Nephron (organoid): ENCODE data around the gene UBE2F.

Source experiments
- H3K27ac Mint-ChIP-seq, 3 experiments: 2 replicates each; pipeline ENCODE4 v1.8.0; 2020; ENCODE audit warnings: mixed read lengths in 3 of 3, mild to moderate bottlenecking in 2 of 3, moderate library complexity in 1 of 3
- H3K27me3 Mint-ChIP-seq: 2 replicates; pipeline ENCODE4 v1.8.0; 2021; ENCODE audit warnings: low read depth, mild to moderate bottlenecking, moderate library complexity, mixed read lengths
- H3K36me3 Mint-ChIP-seq: 2 replicates; pipeline ENCODE4 v1.8.0; 2020; ENCODE audit warnings: low read depth, mixed read lengths
- H3K4me1 Mint-ChIP-seq: 2 replicates; pipeline ENCODE4 v1.8.0; 2020; ENCODE audit warnings: mixed read lengths
- H3K4me3 Mint-ChIP-seq, 3 experiments: 2 replicates each; pipeline ENCODE4 v1.8.0; 2020; ENCODE audit warnings: mild to moderate bottlenecking in 3 of 3, mixed read lengths in 3 of 3, moderate library complexity in 2 of 3
- H3K9me3 Mint-ChIP-seq: 2 replicates; pipeline ENCODE4 v1.8.0; 2020; ENCODE audit warnings: mixed read lengths
- TF ChIP-seq, protein P1 (sequence below), 3 experiments: fragments of 200-600 bp; sonication (generic); IDR thresholded peaks; one replicate each; pipeline ENCODE4 v1.5.0; 2021; ENCODE audit warnings: antibody characterized with exemption in 3 of 3; ENCODE audit not compliant: unreplicated experiment in 3 of 3

Gene UBE2F

DNA sequence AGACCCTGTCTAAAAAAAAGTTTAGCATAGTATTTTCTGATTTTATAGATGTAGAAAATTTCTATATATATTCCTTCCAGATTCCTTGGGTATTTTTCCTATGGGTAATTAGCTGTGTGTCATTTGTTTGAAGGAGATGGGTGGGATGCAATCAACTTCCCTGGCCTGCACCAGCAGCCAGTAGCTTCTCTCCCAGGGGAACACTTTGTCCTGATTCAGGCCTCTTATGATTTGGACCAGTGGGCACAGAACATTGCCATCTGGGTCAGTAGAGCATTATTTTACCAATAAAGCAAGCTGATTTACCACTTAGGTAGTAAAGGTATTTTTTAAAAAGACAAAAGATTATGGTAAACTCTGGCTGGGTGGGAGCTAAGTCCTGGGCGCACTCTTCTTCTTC is 26.9 kb downstream of the UBE2F start:
- H3K4me1 Mint-ChIP-seq: peaks cover 12% of the 10 kb centered on the region
- peaks cover 48% of the 10 kb centered on the region for H3K36me3 Mint-ChIP-seq
- H3K27ac Mint-ChIP-seq: no peak overlapping the region
- H3K27me3 Mint-ChIP-seq: no peaks in the 10 kb centered on the region
- TF ChIP-seq, protein P1, sequence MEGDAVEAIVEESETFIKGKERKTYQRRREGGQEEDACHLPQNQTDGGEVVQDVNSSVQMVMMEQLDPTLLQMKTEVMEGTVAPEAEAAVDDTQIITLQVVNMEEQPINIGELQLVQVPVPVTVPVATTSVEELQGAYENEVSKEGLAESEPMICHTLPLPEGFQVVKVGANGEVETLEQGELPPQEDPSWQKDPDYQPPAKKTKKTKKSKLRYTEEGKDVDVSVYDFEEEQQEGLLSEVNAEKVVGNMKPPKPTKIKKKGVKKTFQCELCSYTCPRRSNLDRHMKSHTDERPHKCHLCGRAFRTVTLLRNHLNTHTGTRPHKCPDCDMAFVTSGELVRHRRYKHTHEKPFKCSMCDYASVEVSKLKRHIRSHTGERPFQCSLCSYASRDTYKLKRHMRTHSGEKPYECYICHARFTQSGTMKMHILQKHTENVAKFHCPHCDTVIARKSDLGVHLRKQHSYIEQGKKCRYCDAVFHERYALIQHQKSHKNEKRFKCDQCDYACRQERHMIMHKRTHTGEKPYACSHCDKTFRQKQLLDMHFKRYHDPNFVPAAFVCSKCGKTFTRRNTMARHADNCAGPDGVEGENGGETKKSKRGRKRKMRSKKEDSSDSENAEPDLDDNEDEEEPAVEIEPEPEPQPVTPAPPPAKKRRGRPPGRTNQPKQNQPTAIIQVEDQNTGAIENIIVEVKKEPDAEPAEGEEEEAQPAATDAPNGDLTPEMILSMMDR (IDR thresholded peaks at IDR 0.05; ENCODE audit: unreplicated experiment in 3 of 3): no peak
- peaks cover 2% of the 10 kb centered on the region for H3K9me3 Mint-ChIP-seq
- no peak overlapping the region for H3K4me3 Mint-ChIP-seq

GRCh38 chr2:237995036-237995435 is 28.2 kb downstream of the UBE2F start:
- H3K4me3 Mint-ChIP-seq: no peak overlapping the region
- peaks cover 12% of the 10 kb centered on the region for H3K4me1 Mint-ChIP-seq
- no peaks in the 10 kb centered on the region for H3K27me3 Mint-ChIP-seq
- H3K27ac Mint-ChIP-seq: no peak overlapping the region
- peaks cover 51% of the 10 kb centered on the region for H3K36me3 Mint-ChIP-seq
- TF ChIP-seq, protein P1 (IDR thresholded peaks at IDR 0.05; ENCODE audit: unreplicated experiment in 3 of 3): no peak
- peaks cover 8% of the 10 kb centered on the region for H3K9me3 Mint-ChIP-seq

- no peak overlapping the region for H3K4me3 Mint-ChIP-seq
- H3K27me3 Mint-ChIP-seq: no peaks in the 10 kb centered on the region
- H3K27ac Mint-ChIP-seq: no peak overlapping the region
- peaks cover 13% of the 10 kb centered on the region for H3K9me3 Mint-ChIP-seq
- peaks cover 59% of the 10 kb centered on the region for H3K36me3 Mint-ChIP-seq
- TF ChIP-seq, protein P1 (IDR thresholded peaks at IDR 0.05; ENCODE audit: unreplicated experiment in 3 of 3): no peak
- H3K4me1 Mint-ChIP-seq: peaks cover 12% of the 10 kb centered on the region
These were observed 29.3 kb downstream of the UBE2F start for GRCh38 chr2:237996021-237996593.

DNA sequence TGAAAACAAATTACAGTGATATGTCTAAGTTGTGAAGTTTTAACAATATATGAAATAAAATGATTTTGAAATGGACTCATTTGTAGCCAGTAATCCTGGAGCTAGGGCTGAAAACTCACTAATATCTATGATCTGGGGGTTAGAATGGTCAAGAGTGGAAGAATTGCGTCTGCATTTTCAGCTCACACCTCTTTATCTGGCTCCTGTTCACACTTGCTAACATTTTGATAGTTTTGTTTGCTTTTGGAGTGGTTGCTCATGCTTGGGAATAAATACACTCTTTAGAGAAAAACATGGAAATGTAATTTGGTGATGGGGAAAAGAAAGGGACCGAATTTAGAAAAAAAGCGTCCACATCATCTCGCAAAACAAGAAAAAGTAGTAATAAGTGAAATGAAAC is 30.7 kb downstream of the UBE2F start:
- H3K36me3 Mint-ChIP-seq: peaks cover 55% of the 10 kb centered on the region
- H3K9me3 Mint-ChIP-seq: peaks cover 13% of the 10 kb centered on the region
- TF ChIP-seq, protein P1 (IDR thresholded peaks at IDR 0.05; ENCODE audit: unreplicated experiment in 3 of 3): no peak
- H3K27ac Mint-ChIP-seq: no peak overlapping the region
- peaks cover 12% of the 10 kb centered on the region for H3K4me1 Mint-ChIP-seq
- H3K4me3 Mint-ChIP-seq: no peak overlapping the region
- H3K27me3 Mint-ChIP-seq: no peaks in the 10 kb centered on the region

DNA sequence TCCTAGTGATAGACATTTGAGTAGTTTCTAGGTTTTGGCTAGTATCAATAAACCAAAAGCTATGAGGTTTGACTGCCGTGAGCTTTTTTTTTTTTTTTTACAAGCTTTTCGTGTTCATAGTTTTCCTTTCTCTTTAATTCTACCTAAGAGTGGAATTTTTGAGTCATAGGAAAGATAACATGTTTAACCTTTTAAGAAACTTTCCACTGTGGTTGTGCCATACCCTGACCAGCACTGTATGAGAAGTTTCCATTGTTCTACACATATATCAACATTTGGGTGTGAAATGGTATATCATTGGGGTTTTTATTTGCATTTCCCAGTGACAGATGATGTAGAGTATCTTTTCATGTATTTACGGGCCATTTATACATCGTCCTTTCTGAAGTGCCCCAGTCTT is 31.7 kb downstream of the UBE2F start:
- peaks cover 58% of the 10 kb centered on the region for H3K36me3 Mint-ChIP-seq
- no peak overlapping the region for H3K27ac Mint-ChIP-seq
- TF ChIP-seq, protein P1 (IDR thresholded peaks at IDR 0.05; ENCODE audit: unreplicated experiment in 3 of 3): no peak
- H3K27me3 Mint-ChIP-seq: no peaks in the 10 kb centered on the region
- H3K4me1 Mint-ChIP-seq: peaks cover 12% of the 10 kb centered on the region
- no peak overlapping the region for H3K4me3 Mint-ChIP-seq
- H3K9me3 Mint-ChIP-seq: peaks cover 13% of the 10 kb centered on the region
